GM18499 (cell line): ENCODE measurements around the gene ST6GALNAC2.

ENCODE experiments used
- ATAC-seq: cut with Tn5 transposase; IDR thresholded peaks from one replicate; pipeline ENCODE4 v1.9.1; 2021; ENCODE audit warnings: moderate number of reproducible peaks; ENCODE audit not compliant: insufficient read depth, unreplicated experiment

ST6GALNAC2 gene

DNA sequence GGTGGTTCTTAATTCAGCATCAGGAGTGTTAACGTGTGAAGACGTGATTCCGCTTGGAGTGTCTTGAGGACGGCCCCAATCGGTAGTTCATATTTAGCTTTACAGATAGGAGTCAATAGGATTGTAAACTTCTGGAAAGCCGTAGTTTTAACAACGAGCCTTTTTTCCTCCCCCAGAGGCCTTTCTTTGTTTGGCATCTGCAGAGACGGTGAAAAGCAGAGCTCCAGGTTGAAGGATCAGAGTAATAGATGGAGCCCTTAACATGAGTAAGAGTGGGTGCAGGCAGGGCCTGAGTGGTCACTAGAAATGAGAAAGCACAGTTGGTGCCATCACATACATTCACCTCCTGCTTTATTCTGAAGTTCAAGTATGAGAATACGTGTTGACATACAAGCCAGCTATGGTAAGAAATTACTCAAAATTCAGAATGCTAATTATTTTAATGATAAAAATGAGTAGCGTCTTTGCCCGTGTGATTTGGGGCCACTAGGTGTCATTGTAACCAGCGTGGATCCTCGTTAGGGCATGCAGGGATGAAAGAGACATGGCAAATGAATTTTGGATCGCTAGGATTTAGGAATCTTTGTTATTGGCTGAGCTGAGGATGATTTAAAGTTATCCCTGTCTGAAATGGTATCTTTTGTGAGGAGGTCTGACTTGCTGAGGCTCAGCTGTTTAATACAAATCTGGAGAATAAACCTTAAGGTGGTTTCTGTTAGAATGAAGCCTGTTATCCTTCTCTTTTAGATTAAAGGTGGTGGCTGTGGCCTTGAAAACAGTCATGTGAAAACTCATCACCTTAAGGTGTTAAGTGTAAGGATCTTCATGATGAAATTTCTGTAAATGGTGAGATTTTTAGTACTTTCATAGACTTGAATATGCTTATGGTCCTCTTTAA, 27.2 kb downstream of the ST6GALNAC2 start:
- ATAC-seq, result no peak

DNA sequence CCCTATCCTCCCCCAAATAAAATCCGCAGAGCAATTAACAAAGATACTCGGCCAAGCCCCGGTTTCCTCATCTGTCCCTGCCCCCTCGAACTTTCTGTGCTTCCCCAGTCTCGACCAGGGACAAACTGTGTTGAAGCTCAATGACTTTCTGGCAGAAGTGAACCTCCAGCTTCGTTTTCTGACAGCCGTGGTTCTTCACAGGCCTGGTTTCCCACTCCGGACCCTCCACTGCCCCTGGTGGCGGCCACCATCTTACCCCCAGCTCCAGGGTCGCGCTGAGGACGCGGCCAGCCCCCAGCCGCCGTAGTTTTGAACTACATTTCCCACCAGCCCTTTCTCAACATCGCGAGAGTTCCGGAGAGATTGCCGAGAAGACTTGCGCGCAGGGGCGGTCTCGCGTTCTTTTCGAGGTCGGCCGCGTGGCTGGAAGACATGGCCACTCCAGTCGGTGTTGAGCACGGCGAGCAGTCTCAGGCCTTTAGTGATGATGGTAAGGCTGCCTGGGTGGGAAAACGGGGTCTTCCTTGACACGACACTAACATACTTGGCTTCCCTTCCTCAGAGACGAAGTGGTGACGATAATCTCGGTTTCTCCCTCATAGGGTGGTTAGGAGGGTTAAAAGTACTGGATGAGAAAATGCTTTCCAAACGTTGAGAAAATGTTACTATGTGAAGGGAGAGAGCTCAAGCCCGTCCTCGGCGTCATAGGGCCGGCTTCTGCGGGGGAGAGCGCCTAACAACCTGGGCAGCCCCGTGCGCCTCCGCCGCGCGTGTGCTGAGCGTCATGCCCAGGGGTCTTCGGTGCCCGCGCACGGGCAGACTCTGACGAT, 28.1 kb downstream of the ST6GALNAC2 start:
- peak; percentile 47 for ATAC-seq

DNA sequence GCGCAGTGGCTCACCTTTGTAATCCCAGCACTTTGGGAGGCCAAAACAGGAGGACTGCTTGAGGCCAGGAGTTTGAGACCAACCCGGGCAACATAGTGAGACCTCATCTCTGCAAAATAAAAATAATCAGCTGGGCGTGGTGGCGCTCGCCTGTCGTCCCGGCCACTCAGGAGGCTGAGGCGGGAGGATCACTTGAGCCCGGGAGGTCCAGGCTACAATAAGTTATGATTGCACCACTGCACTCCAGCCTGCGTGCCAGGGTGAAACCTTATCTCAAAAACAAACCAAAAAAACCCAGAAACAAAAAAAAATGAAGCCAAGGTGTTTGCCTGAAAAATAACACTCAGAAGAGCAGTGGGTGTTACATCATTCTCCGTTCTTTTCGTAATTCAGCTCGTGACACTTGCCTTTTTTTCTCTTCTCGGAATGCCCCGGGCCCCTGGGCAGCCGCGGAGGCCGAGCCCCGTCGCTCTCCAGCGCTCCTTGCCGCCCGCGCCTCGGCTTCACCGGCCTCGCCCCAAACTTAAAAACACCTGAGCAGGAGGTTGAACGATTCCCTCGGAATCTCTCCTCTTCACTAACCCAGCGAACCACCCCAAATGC, 28.8 kb downstream of the ST6GALNAC2 start:
- ATAC-seq, result peak; percentile 17

DNA sequence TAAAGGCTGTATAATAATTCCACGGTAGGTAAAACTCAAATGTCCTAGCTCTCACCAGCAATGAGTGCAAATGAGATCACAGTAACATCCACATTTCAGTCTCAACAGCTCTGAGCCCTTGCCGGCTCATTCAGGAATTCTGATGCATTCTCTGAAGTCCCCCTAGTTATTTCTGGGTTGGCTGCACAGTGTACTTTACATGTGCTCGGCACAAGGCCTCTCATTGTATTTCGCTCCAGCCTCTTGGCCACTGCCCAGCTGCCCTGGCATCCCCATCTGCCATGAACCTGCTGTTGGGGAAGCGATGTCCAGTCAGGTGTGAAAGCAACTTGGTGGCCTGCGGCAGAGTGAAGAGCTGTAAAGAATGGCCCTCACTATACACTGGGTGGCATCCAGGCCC, 31.5 kb downstream of the ST6GALNAC2 start:
- ATAC-seq, result no peak

DNA sequence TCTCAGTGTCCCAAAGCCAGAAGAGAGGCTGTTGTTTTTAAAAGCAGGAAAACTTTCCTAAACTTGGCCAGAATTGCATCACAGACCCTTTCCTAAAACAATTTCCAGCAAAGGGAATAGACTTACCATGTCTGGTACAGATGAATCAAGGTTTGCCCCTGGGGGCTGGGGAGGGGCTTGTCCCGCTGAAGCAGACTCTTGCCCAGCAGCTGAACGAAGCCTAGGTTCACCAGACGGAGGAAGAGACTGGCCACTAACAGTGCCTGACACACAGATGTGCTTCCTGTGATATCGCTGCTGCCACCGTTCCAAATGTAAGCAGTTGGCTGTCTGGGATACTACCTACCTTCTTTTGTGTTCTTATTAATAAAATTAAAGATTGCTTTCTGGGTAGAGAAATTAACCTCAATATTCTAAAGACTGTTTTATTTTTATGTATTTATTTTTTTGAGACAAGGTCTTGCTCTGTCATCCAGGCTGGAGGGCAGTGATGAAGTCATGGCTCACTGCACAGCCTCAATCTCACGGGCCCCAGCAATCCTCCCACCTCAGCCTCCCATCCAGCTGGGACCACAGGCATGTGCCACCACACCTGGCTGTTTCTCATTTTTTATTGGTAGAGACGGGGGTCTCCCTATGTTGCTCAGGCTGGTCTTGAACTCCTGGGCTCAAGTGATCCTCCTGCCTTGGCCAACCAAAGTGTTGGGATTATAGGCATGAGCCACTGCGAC, 32.3 kb downstream of the ST6GALNAC2 start:
- ATAC-seq, result no peak

DNA sequence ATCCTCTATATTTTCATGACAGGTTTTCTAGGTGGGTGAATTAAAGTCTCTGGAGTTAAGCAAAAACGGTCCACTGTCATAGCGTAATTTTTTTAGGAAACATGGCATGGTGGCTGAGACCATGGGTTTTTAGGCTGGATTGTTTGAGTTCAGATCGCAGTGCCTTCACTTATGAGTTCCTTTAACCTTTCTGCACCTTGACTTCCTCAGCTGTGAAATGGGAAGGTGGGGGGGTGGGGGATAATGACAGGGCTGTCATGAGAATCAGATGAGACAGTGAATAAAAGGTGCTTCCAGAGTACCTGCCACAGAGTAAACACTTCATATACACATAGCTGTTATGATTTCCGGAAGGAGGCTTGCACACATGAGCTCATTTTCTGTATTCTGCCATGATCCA, 34.0 kb downstream of the ST6GALNAC2 start:
- no peak for ATAC-seq

DNA sequence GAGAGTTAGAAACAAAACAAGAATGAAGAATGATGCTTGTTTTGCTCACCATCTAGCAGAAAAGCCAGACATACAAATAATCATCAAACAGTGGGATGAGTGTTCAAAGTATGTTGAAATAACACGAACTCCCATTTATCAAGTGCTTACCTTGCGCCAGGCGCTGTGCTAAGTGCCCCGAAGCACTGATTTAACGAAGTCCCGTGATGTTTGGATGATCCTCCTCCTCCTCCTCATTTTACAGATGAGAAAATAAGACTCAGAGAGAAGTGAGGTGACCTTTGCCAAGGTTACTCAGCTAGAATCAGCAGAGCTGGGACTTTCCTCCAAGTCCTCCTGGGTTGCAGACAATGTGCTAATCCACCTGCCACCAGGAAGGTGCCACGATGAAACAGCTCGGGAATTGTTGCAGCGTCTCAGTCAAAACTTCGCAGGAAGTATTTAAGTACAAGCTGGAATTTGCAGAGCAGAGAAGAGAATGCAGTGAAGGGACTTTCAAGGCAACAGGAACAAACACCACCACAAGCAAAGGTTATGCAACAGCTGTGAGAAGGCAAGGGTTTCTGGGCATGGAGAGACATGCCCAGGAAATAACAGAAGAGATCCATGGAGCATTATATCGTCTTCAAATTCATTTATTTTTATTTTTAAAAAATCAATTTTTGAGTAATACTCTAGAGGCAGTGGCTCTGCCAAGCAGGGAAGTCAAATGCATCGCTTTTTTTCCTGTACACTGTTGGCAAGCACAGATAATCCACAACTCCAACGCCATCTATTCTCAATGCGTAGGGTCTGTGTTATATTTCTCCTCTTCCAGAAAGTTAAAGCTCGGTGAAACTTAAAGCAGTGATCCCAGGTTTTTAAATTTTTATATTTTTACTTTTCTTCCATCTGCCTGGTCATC, 34.7 kb downstream of the ST6GALNAC2 start:
- ATAC-seq, result no peak

DNA sequence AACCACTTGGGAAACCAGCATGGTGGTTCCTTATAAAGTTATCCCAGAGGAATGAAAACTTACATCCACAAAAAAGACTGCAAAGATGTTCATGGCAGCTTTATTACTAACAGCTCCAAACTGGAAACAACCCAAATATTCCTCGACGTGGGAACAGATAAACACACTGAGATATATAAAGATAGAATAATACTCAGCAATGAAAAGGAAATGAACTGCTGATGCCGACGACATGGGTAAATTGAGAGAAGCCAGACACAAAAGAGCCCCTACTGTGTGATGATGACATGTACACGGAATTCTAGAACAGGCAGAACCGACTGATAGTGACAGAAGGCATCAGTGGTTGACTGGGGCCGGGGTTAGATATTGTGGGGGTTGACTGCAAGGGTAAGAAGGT, 36.1 kb downstream of the ST6GALNAC2 start:
- no peak for ATAC-seq

DNA sequence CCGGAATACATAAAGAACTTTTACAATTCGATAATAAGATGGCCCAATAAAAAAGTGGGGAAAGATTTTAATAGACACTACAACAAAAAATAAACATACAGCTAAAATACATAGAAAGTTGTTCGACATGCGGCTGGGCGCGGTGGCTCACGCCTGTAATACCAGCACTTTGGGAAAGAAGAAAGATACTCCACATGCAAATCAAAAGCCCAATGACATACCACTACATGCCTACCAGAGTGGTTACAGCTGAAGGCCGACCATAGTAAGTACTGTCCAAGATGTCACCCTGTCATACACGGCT, 36.5 kb downstream of the ST6GALNAC2 start:
- ATAC-seq, result no peak

DNA sequence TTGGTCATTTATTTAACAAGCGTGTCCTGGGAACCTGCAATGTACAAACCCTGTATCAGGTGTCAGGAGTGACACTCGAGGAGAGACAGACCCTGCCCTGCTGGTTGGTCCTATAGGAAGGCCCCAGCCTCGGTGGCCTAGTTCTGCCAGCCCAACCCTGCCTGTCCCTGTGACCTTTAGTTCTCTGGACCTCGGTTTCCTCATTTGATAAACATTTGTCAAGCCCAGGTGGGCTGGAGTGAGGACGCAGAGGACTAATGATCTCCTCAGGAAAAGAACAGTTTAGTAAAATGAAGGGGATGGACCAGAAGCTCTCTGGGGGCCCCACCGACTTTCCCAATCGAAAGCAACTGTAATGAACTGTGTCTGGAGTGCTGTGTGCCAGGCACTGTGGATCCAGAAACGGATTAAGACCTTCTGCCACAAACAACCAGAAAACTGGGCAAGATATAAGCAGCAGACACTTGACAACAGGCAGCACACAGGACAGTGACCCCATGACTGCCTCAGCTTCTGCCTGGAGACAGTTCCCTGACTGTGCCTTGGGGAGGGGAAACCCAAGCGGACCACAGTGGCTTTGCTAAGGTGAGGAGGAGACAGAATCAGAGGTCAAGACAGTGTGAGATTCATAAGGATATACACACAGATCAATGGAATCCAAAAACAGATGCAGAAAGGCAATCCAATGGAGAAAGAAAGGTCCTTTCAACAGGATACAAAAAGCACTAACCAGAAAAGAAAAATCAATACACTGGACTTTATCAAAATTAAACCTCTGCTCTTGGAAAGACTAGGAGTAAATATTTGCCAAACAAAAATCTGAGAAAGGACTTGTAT, 37.1 kb downstream of the ST6GALNAC2 start:
- ATAC-seq, result no peak

DNA sequence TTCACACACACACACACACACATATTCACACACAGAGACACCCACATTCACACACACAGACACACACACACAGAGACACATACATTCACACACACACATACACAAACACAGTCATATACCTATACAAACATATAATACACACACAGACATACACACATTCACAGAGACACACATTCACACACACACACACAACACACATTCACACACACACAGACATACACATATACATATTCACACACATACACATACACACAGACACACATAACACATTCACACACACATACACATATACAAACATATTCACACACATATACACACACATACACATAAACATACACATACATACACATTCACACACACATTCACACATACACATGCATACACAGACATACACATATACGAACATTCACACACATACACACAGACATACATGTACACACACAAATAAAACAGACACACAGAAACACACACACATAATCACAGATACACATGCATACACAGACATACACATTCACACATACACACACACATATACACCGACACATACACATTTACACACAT, 37.9 kb downstream of the ST6GALNAC2 start:
- ATAC-seq, result no peak

DNA sequence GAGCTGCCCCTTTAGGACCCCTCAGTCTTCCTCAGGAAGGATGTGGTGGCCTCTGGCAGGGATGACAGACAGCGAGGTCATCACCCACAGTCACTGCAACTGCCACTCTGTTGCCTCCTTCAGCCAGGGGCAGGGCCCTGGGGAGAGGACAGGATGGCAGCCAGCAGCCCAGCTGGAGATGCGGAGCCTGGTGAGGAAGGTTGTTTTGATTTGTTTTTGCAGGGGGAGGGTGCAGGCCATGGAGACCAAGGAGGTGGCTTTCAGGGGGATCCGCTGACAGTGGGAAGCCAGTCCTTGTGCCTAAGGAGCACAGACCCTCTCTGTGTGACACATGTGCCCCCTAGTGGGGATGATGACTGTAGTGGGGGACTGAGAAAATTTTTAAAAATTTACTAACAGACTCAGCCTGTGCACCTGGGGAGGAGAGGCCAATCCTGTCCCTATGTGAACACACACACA, 38.4 kb downstream of the ST6GALNAC2 start:
- ATAC-seq, result no peak

DNA sequence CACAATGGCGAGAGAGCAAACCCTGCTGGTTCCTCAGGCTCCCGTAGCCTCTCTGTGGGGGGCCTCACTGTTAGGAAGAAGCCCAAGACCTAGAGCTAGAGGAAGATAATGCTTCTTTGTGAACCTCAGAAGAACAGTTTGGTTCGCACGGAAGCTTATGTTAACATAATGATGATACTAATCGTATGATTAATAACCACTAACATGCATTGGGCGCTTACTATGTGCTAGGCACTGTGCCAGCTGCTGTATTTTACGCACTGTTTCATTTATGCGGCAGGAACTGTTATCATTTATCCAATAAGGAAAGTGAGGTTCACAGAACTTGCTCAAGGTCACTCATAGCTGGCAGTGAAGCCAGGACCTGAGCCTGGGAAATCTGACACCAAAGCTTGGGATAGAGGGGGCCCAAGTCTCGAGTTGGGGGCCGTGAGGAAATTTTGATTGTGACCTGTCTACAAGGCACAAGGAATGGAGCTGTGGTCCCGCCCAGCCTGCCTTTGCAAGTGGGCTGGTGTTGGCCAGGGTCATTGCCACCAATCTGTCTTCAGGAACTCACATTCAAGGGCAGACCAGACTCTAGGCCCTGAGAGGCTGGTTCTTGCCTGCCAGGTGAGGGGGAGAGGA, 39.0 kb downstream of the ST6GALNAC2 start:
- no peak for ATAC-seq

DNA sequence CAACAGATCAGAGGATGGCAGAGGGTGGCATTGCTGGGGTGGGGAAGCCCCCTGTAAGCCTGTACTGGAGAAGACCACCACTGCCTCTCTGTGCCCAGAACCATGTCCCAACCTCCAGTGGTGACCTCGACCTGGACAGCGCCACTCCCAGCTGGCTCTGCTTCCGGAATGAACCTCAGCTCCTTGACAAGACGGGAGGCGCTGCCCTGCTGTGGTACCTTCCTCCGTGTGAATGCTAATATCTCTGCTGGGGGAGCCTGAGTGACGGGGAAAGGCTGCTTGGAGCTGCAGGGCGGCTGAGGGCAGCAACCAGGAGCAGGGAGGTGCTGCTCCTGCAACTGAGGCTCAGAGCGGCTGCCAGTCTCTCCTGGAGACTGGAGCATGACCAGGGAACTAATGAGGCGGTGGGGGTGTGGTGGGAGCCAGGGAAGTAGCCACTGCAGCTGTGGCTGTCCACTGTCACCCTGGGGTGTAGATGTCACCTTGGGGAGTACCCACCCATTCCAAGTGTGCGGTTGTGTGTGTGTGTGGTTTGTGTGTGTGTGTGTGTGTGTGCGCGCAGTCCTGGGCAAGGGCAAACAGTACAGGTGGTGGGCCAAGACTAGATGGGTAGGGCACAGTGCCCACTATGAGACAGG, 39.6 kb downstream of the ST6GALNAC2 start:
- ATAC-seq, result no peak

DNA sequence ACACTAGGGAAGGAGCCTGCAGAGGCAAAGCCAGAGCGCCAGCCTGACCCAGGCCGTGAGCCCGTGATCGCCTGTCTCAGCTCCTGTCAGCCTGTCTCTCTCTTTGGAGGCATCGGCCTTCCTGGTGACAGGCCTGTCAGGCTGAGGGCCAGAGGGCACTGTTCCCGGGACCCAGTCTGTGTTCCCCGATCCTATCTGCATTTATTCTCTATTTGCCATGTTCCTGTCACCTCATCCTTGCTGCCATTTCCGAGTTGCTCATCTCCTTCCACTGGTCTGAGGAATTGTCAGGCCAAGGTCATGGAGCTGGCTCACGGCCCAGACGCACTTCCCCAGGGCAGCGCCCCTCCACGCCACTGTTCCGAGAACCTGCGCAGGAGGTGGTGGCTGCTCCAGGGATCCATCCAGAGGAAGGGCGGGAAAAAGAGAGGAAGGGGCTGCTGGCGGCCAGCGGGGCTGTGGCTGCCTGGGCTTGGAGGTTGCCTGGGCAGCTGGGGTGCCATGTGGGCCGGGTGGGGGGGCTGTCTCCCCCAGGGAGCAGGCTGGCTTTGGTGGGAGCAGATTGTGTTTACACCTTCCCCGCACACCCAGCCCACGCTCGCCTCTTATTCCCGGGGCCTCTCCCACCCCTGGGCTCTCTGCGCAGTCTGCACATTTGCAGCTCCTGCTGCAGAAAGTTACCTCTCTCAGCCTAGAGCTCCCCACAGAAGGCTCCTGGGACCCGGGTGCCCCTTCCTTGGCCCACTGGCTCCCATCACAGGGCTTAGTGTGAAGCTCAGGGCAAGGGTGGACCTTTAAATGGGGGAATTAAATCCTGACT, 40.9 kb downstream of the ST6GALNAC2 start:
- no peak for ATAC-seq

DNA sequence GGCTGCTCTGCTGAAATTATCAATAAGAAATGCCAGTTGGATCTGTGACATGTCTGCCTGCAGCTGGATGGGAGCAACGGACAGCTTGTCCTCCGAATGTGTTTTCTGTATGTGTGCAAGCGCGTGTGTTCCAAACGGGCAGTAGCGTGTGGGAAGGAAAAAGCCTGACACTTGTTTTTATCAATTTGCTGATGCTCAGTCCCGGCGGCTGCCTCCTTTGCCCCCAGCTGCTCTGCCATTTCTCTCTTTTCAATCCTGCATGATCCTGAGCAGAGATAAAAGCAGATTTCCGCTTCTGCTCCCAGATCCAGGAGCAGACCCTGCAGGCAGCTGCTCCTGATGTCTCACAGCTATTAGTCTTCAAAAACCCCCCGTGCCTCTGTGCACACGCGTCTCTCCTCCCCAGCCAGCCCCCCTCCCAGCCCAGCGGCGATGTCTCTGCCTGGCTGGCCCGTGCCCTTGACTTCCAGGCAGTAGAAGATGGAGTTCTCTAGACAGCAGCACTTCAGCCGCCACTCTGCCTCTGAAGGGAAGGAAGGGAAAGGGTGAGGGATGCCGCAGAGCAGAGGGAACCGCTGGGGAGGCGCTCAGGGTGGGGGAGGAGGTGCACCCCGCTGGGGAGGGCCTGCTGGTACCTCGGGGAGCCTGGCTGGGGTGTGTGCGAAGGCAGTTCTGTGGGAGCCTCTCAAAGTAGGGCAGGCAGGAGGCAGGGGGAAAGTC, 41.7 kb downstream of the ST6GALNAC2 start:
- no peak for ATAC-seq
